Mesodermal cell (in vitro differentiated cells): ENCODE measurements around the gene SULT2B1.
"Not testable (repeated sequence)": the region's sequence is repeated elsewhere in the genome, so short reads cannot be mapped to it uniquely, and the experiment has no call there.

ENCODE experiments used
- H3K27ac ChIP-seq: 2 replicates; pipeline ENCODE4 v1.7.0; 2013; ENCODE audit warnings: mild to moderate bottlenecking, low read depth, low read length, moderate library complexity; ENCODE audit not compliant: severe bottlenecking
- H3K36me3 ChIP-seq: 2 replicates; pipeline ENCODE4 v1.7.1; 2013; ENCODE audit warnings: mild to moderate bottlenecking, low read length, moderate library complexity; ENCODE audit not compliant: control insufficient read depth, insufficient read depth
- H3K4me1 ChIP-seq: one replicate; pipeline ENCODE4 v1.7.1; 2013; ENCODE audit warnings: mild to moderate bottlenecking, low read length; ENCODE audit not compliant: insufficient read depth, control insufficient read depth, poor library complexity, severe bottlenecking
- H3K4me3 ChIP-seq: 2 replicates; pipeline ENCODE4 v1.7.0; 2013; ENCODE audit warnings: low read length, control low read depth, mild to moderate bottlenecking; ENCODE audit not compliant: insufficient read depth, poor library complexity, severe bottlenecking; ENCODE audit errors: extremely low read depth
- H3K9me3 ChIP-seq: 2 replicates; pipeline ENCODE4 v1.7.1; 2013; ENCODE audit warnings: mild to moderate bottlenecking, low read length, moderate library complexity; ENCODE audit not compliant: control insufficient read depth
- WGBS, 2 experiments: methylation state at CpG; one replicate each; pipeline ENCODE4 v1.1.5; 2013; ENCODE audit warnings: missing lambda C conversion rate in 2 of 2; ENCODE audit not compliant: insufficient coverage in 2 of 2; 5-methylcytosine and 5-hydroxymethylcytosine counted together

The SULT2B1 gene

GRCh38 chr19:48632286-48632685 lies 80.3 kb downstream of the SULT2B1 start:
- not testable (repeated sequence) for H3K9me3 ChIP-seq, H3K36me3 ChIP-seq, H3K4me3 ChIP-seq
- WGBS, 2 experiments, result 84 to 99% methylated on average over 11 of the region's 11 CpGs
- Histone ChIP-seq H3K4me1 (peaks cover 23% of the 10 kb centered on the region), H3K27ac (peak overlapping the region; percentile 29)

GRCh38 chr19:48632692-48633147 lies 80.7 kb downstream of the SULT2B1 start:
- Histone ChIP-seq H3K4me1 (peaks cover 23% of the 10 kb centered on the region), H3K27ac (peak overlapping the region; percentile 29), H3K36me3 (no peaks in the 10 kb centered on the region), H3K4me3 (no peak overlapping the region), H3K9me3 (no peaks in the 10 kb centered on the region)

GRCh38 chr19:48633148-48634035 lies 81.4 kb downstream of the SULT2B1 start:
- Histone ChIP-seq H3K36me3 (no peaks in the 10 kb centered on the region), H3K27ac (peak overlapping the region; percentile 29), H3K4me3 (no peak overlapping the region), H3K4me1 (peaks cover 23% of the 10 kb centered on the region), H3K9me3 (no peaks in the 10 kb centered on the region)
- WGBS, 2 experiments, result 91 to 92% methylated on average over 20 to 21 of the region's 22 CpGs

GRCh38 chr19:48634036-48634342 lies 82.0 kb downstream of the SULT2B1 start:
- no peaks in the 10 kb centered on the region for H3K36me3 ChIP-seq
- no peak overlapping the region for H3K4me3 ChIP-seq
- H3K4me1 ChIP-seq, result peaks cover 23% of the 10 kb centered on the region
- no peak overlapping the region for H3K27ac ChIP-seq
- 85 to 86% methylated on average over 5 to 7 of the region's 7 CpGs for WGBS, 2 experiments
- no peaks in the 10 kb centered on the region for H3K9me3 ChIP-seq

- no peaks in the 10 kb centered on the region for H3K36me3 ChIP-seq
- H3K27ac ChIP-seq, result peak overlapping the region; percentile 3
- H3K4me3 ChIP-seq, result peak overlapping the region; percentile 43
- peaks cover 23% of the 10 kb centered on the region for H3K4me1 ChIP-seq
- 16 to 17% methylated on average over 20 to 30 of the region's 37 CpGs for WGBS, 2 experiments
- H3K9me3 ChIP-seq, result no peaks in the 10 kb centered on the region
Observed at GRCh38 chr19:48634424-48635262, 82.7 kb downstream of the SULT2B1 start.

GRCh38 chr19:48635263-48635965 lies 83.4 kb downstream of the SULT2B1 start:
- Histone ChIP-seq H3K4me1 (peaks cover 15% of the 10 kb centered on the region), H3K9me3 (no peaks in the 10 kb centered on the region), H3K4me3 (peak overlapping the region; percentile 43), H3K36me3 (no peaks in the 10 kb centered on the region), H3K27ac (no peak overlapping the region)
- 3 to 4% methylated on average over 44 to 55 of the region's 67 CpGs for WGBS, 2 experiments

- Histone ChIP-seq H3K27ac (no peak overlapping the region), H3K4me1 (peaks cover 11% of the 10 kb centered on the region), H3K4me3 (peak overlapping the region; percentile 43), H3K9me3 (no peaks in the 10 kb centered on the region), H3K36me3 (no peaks in the 10 kb centered on the region)
- WGBS, 2 experiments, result 5 to 9% methylated on average over 26 to 28 of the region's 35 CpGs
Observed at GRCh38 chr19:48635966-48636858, 84.2 kb downstream of the SULT2B1 start.

- peaks cover 11% of the 10 kb centered on the region for H3K4me1 ChIP-seq
- no peaks in the 10 kb centered on the region for H3K9me3 ChIP-seq
- 0 to 2% methylated on average over 28 to 33 of the region's 40 CpGs for WGBS, 2 experiments
- H3K4me3 ChIP-seq, result peak within 1 kb of the TSS; percentile 43
- no peaks in the 10 kb centered on the region for H3K36me3 ChIP-seq
- peak within 1 kb of the TSS; percentile 91 for H3K27ac ChIP-seq
Observed at GRCh38 chr19:48636859-48637448, 85.0 kb downstream of the SULT2B1 start, which contains the start of gene DBP. Gene DBP, minus strand, starts transcription at chr19:48637379. Its CDS starts 385 bp downstream, at chr19:48636994.

- H3K9me3 ChIP-seq, result no peaks in the 10 kb centered on the region
- no peaks in the 10 kb centered on the region for H3K36me3 ChIP-seq
- H3K4me1 ChIP-seq, result peaks cover 8% of the 10 kb centered on the region
- 1% methylated on average over 20 to 28 of the region's 38 CpGs for WGBS, 2 experiments
- peak overlapping the region; percentile 43 for H3K4me3 ChIP-seq
- H3K27ac ChIP-seq, result peak overlapping the region; percentile 91
Observed at GRCh38 chr19:48637449-48637947, 85.5 kb downstream of the SULT2B1 start.
